A172 (cell line): Measurements from ENCODE around the gene PPRC1. TPM values are rescaled to one million over a fixed set of nuclear protein-coding genes. Genes with fewer than 3 reads are reported as not detected.

Experiments
- DNase-seq: peaks from one replicate; pipeline ENCODE4 v3.0.0-alpha.2; 2015; ENCODE audit warnings: low spot score
- total RNA-seq: library from RNA; depleted of rRNA; stranded (reverse); fragments of >200 nt; shearing (Covaris generic); gene quantifications from 2 replicates; pipeline ENCODE4 v1.2.3, GENCODE V29; 2014; rRNA removed

PPRC1 gene
- 26.0 and 28.9 TPM in 2 replicates for total RNA-seq

- peak; percentile 99 for DNase-seq
Measured at GRCh38 chr10:102132563-102133372, at the start of gene PPRC1. Gene PPRC1, plus strand, starts transcription at chr10:102133040. Its CDS starts 29 bp downstream, at chr10:102133069.

GRCh38 chr10:102083541-102083940 is 49.3 kb upstream of the PPRC1 start:
- no peak for DNase-seq

- no peak for DNase-seq
Measured at GRCh38 chr10:102085336-102085735, 47.5 kb upstream of the PPRC1 start.

- DNase-seq = no peak
Measured at GRCh38 chr10:102086196-102086595, 46.6 kb upstream of the PPRC1 start.

- DNase-seq = peak; percentile 80
Measured at GRCh38 chr10:102090772-102091171, 42.1 kb upstream of the PPRC1 start.

- DNase-seq = no peak
Measured at GRCh38 chr10:102096449-102096848, 36.4 kb upstream of the PPRC1 start.

GRCh38 chr10:102101152-102101551 is 31.7 kb upstream of the PPRC1 start:
- no peak for DNase-seq

GRCh38 chr10:102102421-102102820 is 30.4 kb upstream of the PPRC1 start:
- DNase-seq = no peak

GRCh38 chr10:102106998-102107397 is 25.8 kb upstream of the PPRC1 start:
- no peak for DNase-seq

GRCh38 chr10:102109166-102110116 is 23.4 kb upstream of the PPRC1 start:
- DNase-seq = no peak

- DNase-seq = no peak
Measured at GRCh38 chr10:102111276-102111675, 21.6 kb upstream of the PPRC1 start.

- no peak for DNase-seq
Measured at GRCh38 chr10:102112210-102112817, 20.5 kb upstream of the PPRC1 start.

- DNase-seq = no peak
Measured at GRCh38 chr10:102113261-102113955, 19.4 kb upstream of the PPRC1 start.

GRCh38 chr10:102113956-102114857 is 18.6 kb upstream of the PPRC1 start:
- DNase-seq = peak; percentile 44

- DNase-seq = peak; percentile 72
Measured at GRCh38 chr10:102114861-102115618, 17.8 kb upstream of the PPRC1 start.

- DNase-seq = no peak
Measured at GRCh38 chr10:102115775-102116174, 17.1 kb upstream of the PPRC1 start.

- DNase-seq = no peak
Measured at GRCh38 chr10:102116656-102117055, 16.2 kb upstream of the PPRC1 start.

- peak; percentile 47 for DNase-seq
Measured at GRCh38 chr10:102117391-102118159, 15.3 kb upstream of the PPRC1 start.

GRCh38 chr10:102118867-102119266 is 14.0 kb upstream of the PPRC1 start:
- no peak for DNase-seq
